Measurements from ENCODE around the gene KRT31. TPM values are rescaled to one million over a fixed set of nuclear protein-coding genes. Genes with fewer than 3 reads are reported as not detected.

Gene KRT31
- total and polyA plus RNA-seq, 8 donors, result 3.1 TPM; not detected in 7

GRCh38 chr17:41413353-41413957, 16.0 kb upstream of the KRT31 start:
- no peak for DNase-seq
- Histone ChIP-seq H3K36me3 (no peaks in the 10 kb centered on the region), H3K4me1 (peaks cover 0 to 20% (median 5%) of the 10 kb centered on the region in 4 donors), H3K9me3 (no peaks in the 10 kb centered on the region), H3K4me3 (no peak overlapping the region), H3K27ac (no peak overlapping the region), H3K27me3 (no peaks in the 10 kb centered on the region)
- 49 to 61% (median 56%) methylated on average over 5 of the region's 5 CpGs for WGBS, 5 donors
- intact Hi-C loops (cut with DNase I; ENCODE audit: low total_unique reads), result no loop called here
- no peak for TF ChIP-seq EP300 (IDR thresholded peaks at IDR 0.05)
- no peak for TF ChIP-seq CTCF (IDR thresholded peaks at IDR 0.05)
- TF ChIP-seq POLR2A (IDR thresholded peaks at IDR 0.05), result no peak
- no peak for TF ChIP-seq POLR2AphosphoS5 (IDR thresholded peaks at IDR 0.05)

GRCh38 chr17:41411072-41411840, 13.8 kb upstream of the KRT31 start:
- H3K27ac ChIP-seq, result no peak overlapping the region
- no peaks in the 10 kb centered on the region for H3K27me3 ChIP-seq
- 91 to 96% (median 95%) methylated on average over 20 of the region's 20 CpGs for WGBS, 5 donors

GRCh38 chr17:41407226-41407625, 9.8 kb upstream of the KRT31 start:
- Histone ChIP-seq H3K36me3 (no peaks in the 10 kb centered on the region), H3K27me3 (no peaks in the 10 kb centered on the region), H3K27ac (no peak overlapping the region), H3K9me3 (no peaks in the 10 kb centered on the region), H3K4me3 (no peak overlapping the region), H3K4me1 (no peaks in the 10 kb centered on the region)
- intact Hi-C loops (cut with DNase I; ENCODE audit: low total_unique reads), result no loop called here
- no peak for TF ChIP-seq POLR2AphosphoS5 (IDR thresholded peaks at IDR 0.05)
- TF ChIP-seq CTCF (IDR thresholded peaks at IDR 0.05), result no peak
- TF ChIP-seq POLR2A (IDR thresholded peaks at IDR 0.05), result no peak
- no peak for TF ChIP-seq EP300 (IDR thresholded peaks at IDR 0.05)
- WGBS, 5 donors, result 92 to 95% (median 94%) methylated on average over 10 of the region's 10 CpGs
- no peak for DNase-seq

More at GRCh38 chr17:41411072-41411840, 13.8 kb upstream of the KRT31 start:
- TF ChIP-seq EP300 (IDR thresholded peaks at IDR 0.05), result no peak
- no peak for TF ChIP-seq POLR2AphosphoS5 (IDR thresholded peaks at IDR 0.05)
- TF ChIP-seq POLR2A (IDR thresholded peaks at IDR 0.05), result no peak
- no peak for TF ChIP-seq CTCF (IDR thresholded peaks at IDR 0.05)
- Histone ChIP-seq H3K9me3 (no peaks in the 10 kb centered on the region), H3K4me1 (peaks cover 0 to 5% (median 2%) of the 10 kb centered on the region in 4 donors), H3K36me3 (no peaks in the 10 kb centered on the region), H3K4me3 (no peak overlapping the region)
- DNase-seq, result no peak
- intact Hi-C loops (cut with DNase I; ENCODE audit: low total_unique reads), result no loop called here

- intact Hi-C loops (cut with DNase I; ENCODE audit: low total_unique reads), result no loop called here
- H3K9me3 ChIP-seq, result no peaks in the 10 kb centered on the region
- 39 to 64% (median 49%) methylated on average over 5 of the region's 5 CpGs for WGBS, 5 donors
- peak in 1 of 2 donors; percentile 47 for DNase-seq
- no peaks in the 10 kb centered on the region for H3K27me3 ChIP-seq
- H3K4me3 ChIP-seq, result no peak overlapping the region
- no peaks in the 10 kb centered on the region for H3K36me3 ChIP-seq
- no peaks in the 10 kb centered on the region for H3K4me1 ChIP-seq
- TF ChIP-seq POLR2AphosphoS5 (IDR thresholded peaks at IDR 0.05) (no peak), POLR2A (IDR thresholded peaks at IDR 0.05) (no peak)
- H3K27ac ChIP-seq, result no peak overlapping the region
These were observed 8.8 kb upstream of the KRT31 start for GRCh38 chr17:41406205-41406604.

All from stomach (tissue), 9 donors.